8988T (cell line): ENCODE data around the gene EIF4E3.

Experiments
- DNase-seq: peaks from one replicate; pipeline ENCODE4 v3.0.0; 2011

The EIF4E3 gene

GRCh38 chr3:71725271-71725991 lies at the start of gene EIF4E3:
EIF4E3 (minus strand) TSS chr3:71725402; CDS start chr3:71725367, 35 bp downstream.
- DNase-seq: peak; percentile 93

GRCh38 chr3:71771884-71772283 lies 46.7 kb upstream of the EIF4E3 start:
- no peak for DNase-seq

- no peak for DNase-seq
These were observed 45.9 kb upstream of the EIF4E3 start for GRCh38 chr3:71771126-71771525.

- DNase-seq: no peak
These were observed 38.2 kb upstream of the EIF4E3 start for GRCh38 chr3:71763426-71763825.

- DNase-seq: no peak
These were observed 34.9 kb upstream of the EIF4E3 start for GRCh38 chr3:71760140-71760539.

- DNase-seq: no peak
These were observed 34.2 kb upstream of the EIF4E3 start for GRCh38 chr3:71759401-71759800.

GRCh38 chr3:71758091-71758490 lies 32.9 kb upstream of the EIF4E3 start:
- no peak for DNase-seq

GRCh38 chr3:71754610-71755253 lies 29.5 kb upstream of the EIF4E3 start:
- no peak for DNase-seq

- DNase-seq: peak; percentile 78
These were observed 28.8 kb upstream of the EIF4E3 start, which contains the start of gene GPR27 for GRCh38 chr3:71753701-71754609. GPR27 (plus strand) TSS chr3:71753855; CDS start chr3:71754050, 195 bp downstream.

GRCh38 chr3:71752831-71753700 lies 27.9 kb upstream of the EIF4E3 start:
- no peak for DNase-seq

- no peak for DNase-seq
These were observed 26.4 kb upstream of the EIF4E3 start for GRCh38 chr3:71751602-71752001.

GRCh38 chr3:71744738-71745137 lies 19.5 kb upstream of the EIF4E3 start:
- no peak for DNase-seq

- no peak for DNase-seq
These were observed 17.4 kb upstream of the EIF4E3 start for GRCh38 chr3:71742621-71743020.

GRCh38 chr3:71734881-71735280 lies 9.7 kb upstream of the EIF4E3 start:
- DNase-seq: no peak

GRCh38 chr3:71733319-71733718 lies 8.1 kb upstream of the EIF4E3 start:
- DNase-seq: no peak

- DNase-seq: no peak
These were observed 7.4 kb upstream of the EIF4E3 start for GRCh38 chr3:71732637-71733036.

- DNase-seq: peak; percentile 39
These were observed 3.6 kb upstream of the EIF4E3 start for GRCh38 chr3:71728632-71729342.

GRCh38 chr3:71726146-71726545 lies 944 bp upstream of the EIF4E3 start:
- DNase-seq: peak; percentile 17

- peak; percentile 78 for DNase-seq
These were observed 475 bp downstream of the EIF4E3 start for GRCh38 chr3:71724584-71725270.

GRCh38 chr3:71724171-71724453 lies 1.1 kb downstream of the EIF4E3 start:
- DNase-seq: no peak

- DNase-seq: no peak
These were observed 1.6 kb downstream of the EIF4E3 start for GRCh38 chr3:71723452-71724170.
